ENCODE results near the gene LOC101059915.
"Not testable (repeated sequence)": the region's sequence is repeated elsewhere in the genome, so short reads cannot be mapped to it uniquely, and the experiment has no call there.

The LOC101059915 gene

DNA sequence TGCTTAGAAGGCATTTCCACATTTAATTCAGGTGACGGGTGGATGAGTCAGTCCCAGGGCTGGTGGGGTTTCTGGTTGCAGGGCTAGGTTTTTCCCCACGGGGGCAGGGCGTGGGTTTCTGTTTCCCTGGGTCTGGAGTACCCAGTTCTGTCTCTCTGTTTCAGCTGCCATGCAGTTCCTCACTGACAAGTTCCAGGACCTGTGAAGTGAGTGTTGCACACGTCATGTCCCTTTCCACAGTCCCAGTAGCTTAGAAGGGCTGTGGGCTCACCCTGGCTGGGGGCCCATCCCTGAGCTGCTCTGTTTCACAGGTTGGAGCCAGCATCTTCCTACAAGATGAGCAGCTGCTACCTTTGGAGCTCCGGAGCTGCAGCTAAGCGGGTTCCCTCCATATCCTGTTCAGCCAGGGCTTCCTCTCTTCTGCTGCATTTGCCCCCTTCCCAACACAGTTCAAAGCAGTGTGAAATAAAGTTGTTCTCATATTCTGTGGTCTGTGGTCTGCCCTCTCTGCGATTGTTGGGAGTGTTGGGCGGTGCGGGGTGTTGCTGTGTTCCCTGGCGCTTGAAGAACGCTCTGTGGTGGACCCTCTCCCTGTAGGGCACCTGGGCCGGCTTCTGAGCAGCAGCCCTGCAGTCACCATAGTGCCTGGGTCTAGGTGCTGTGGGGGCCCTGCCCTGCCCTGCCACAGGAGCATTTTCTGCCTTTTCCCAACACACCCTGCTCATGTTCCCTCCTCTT is 3.9 kb downstream of the LOC101059915 start:
- DNase-seq (ENCODE audit: low read depth in 4 of 4, low spot score in 2 of 4): no peak

DNA sequence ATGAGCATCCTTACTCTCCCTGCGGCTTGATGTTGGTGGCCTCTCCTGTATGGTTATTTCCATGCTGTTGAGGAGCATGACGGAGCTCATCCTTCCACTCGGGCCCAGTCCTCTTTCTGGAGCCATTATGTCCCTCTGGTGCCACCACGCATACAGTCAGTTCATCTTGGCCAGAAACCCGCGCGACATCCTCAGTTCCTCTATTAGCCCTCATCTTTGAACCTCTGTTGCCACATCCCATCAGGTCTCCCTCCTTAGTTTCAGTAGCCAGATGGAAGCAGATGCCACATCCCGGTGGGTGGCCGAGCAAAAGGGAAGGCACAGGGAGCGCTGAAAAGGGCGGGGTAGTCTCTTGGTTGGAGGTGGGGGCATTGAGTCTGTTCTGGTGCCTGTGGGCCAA is 4.6 kb downstream of the LOC101059915 start:
- DNase-seq (ENCODE audit: low read depth in 4 of 4, low spot score in 2 of 4): no peak

DNA sequence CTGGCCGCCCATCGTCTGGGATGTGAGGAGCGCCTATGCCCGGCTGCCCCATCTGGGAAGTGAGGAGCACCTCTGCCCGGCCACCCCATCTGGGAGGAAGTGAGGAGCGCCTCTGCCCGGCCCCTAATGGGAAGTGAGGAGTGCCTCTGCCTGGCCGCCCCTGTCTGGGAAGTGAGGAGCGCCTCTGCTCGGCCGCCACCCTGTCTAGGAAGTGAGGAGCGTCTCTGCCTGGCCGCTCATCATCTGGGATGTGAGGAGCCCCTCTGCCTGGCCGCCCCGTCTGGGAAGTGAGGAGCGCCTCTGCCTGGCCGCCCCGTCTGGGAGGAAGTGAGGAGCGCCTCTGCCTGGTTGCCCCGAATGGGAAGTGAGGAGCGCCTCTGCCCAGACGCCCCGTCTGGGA is 8.3 kb downstream of the LOC101059915 start:
- not testable (repeated sequence) for DNase-seq (ENCODE audit: low read depth in 4 of 4, low spot score in 2 of 4)

DNA sequence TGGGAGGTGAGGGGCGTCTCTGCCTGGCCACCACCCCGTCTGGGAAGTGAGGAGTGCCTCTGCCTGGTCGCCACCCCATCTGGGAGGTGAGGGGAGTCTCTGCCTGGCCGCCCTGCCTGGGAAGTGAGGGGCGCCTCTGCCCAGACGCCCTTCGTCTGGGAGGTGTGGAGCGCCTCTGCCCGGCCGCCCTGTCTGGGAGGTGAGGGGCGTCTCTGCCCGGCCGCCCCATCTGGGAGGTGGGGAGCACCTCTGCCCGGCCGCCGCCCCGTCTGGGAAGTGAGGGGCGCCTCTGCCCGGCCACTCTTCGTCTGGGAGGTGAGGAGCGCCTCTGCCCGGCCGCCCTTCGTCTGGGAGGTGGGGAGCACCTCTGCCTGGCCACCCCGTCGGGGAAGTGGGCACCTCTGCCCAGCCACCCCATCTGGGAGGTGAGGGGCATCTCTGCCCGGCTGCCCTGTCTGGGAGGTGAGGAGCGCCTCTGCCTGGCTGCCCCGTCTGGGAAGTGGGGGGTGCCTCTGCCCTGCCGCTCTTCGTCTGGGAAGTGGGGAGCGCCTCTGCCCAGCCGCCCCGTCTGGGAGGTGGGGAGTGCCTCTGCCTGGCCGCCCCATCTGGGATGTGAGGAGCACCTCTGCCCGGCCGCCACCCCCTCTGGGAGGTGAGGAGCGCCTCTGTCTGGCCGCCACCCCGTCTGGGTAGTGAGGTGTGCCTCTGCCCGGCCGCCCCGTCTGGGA is 8.9 kb downstream of the LOC101059915 start:
- not testable (repeated sequence) for DNase-seq (ENCODE audit: low read depth in 4 of 4, low spot score in 2 of 4)

DNA sequence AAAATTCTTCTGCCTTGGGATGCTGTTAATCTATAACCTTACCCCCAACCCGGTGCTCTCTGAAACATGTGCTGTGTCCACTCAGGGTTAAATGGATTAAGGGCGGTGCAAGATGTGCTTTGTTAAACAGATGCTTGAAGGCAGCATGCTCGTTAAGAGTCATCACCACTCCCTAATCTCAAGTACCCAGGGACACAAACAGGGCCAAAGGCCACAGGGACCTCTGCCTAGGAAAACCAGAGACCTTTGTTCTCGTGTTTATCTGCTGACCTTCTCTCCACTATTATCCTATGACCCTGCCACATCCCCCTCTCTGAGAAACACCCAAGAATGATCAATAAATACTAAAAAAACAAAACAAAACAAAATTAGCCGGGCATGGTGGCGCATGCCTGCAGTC is 9.8 kb downstream of the LOC101059915 start:
- DNase-seq (ENCODE audit: low read depth in 4 of 4, low spot score in 2 of 4): not testable (repeated sequence)

DNA sequence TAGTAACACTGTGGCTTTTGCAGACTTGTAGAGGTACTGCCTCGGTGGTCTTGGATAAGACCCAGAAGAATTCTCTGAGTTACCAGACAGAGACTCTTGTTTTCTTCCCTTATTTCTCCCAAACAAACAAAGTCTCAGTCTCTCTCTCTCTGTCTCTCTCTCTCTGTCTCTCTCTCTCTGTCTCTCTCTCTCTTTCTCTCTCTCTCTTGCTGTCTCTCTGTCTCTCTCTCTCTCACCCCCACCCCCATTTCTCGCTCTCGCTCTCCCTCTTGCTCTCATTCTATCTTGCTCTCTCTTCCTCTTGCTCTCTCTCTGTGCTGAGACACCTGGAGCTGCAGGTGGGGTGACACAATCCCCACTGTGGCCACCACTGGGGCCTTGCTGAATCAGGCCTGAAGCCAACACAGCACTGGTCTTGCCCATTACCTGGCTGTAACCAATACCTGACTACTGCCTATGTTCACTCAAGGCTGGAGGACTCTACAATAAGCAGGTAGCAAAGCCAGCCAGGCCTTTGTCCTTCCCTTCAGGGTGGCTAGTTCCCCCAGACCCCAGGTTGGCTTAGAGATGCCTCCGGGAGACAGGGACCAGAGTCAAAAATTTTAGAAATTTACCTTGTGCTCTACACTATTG is 12.3 kb downstream of the LOC101059915 start:
- no peak for DNase-seq (ENCODE audit: low read depth in 4 of 4, low spot score in 2 of 4)

DNA sequence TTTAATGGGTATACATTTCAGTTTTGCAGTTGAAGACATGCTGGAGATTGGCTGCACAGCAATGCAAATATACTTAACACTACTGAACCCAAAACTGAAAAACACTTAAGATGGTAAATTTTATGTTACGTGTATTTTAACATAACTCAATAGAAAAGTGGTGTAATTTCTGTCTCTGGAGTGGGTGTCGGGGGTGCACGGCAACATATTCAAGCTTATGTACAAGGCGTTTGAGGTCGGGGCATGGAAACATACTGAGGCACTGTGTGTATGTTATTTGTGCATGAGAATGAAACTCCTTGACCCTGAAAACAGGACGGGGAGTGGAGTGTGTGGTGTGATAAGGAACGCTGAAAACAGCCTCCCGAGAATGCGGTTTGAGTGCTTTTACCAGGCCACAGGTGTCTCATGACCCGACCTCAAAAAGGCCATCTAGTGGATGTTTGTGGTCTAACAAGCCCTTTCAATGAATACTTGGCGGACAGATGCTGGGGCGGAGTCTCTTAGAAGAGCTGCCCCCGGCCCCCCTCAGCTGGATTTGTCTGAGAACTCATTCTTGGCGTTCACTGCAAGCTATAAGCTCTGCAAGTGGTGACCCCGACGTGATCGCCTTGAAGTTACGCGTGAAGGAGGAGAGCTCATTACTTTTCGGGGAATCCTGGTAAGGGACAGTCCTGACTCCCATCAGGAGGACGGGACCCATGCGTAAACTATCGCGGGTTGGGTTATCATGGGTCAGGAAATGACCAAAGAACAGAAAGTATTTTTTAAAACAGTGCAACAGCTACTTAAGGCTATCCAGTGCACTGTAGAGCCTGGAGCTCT is 29.5 kb downstream of the LOC101059915 start:
- not testable (repeated sequence) for DNase-seq (ENCODE audit: low read depth in 4 of 4, low spot score in 2 of 4)

DNA sequence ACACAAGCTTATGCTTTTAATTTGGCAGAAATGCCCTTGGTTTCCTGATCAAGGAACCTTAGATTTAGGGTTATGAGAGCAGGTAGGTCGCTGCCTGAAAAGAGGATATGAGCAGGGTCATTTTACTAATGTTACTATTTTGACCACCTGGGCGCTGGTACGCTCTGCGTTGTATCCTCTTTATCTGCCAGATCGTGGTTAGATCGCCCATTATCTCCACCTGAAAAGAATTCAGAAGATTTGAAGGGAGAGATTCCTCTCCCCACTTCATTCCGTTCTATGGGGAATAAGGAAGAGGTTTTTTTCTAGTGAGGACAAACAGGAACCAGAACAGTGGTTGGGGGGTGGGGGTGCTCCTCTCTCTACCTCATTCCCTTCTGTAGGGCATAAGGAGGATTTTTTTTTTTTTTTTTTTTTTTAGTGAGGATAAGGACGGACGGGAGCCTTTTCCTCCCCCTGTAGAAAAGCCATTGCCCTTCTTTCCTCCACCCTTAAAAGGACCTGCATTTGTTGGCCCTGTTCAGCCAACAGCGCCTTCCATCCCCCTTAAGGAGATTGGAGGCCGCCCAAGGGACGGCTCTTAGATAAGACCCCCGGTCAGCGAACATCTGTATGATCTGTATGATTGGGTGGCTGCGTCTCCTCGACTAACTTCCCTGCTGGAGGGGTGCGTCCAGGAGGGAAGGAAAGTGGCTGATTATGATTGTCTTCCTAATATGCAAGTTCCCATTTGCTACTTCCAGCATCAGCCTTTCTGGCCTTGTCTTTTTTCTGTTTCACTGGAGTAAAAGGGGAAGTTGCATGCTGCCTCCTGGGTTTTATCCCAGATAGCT is 30.3 kb downstream of the LOC101059915 start:
- DNase-seq (ENCODE audit: low read depth in 4 of 4, low spot score in 2 of 4): not testable (repeated sequence)

DNA sequence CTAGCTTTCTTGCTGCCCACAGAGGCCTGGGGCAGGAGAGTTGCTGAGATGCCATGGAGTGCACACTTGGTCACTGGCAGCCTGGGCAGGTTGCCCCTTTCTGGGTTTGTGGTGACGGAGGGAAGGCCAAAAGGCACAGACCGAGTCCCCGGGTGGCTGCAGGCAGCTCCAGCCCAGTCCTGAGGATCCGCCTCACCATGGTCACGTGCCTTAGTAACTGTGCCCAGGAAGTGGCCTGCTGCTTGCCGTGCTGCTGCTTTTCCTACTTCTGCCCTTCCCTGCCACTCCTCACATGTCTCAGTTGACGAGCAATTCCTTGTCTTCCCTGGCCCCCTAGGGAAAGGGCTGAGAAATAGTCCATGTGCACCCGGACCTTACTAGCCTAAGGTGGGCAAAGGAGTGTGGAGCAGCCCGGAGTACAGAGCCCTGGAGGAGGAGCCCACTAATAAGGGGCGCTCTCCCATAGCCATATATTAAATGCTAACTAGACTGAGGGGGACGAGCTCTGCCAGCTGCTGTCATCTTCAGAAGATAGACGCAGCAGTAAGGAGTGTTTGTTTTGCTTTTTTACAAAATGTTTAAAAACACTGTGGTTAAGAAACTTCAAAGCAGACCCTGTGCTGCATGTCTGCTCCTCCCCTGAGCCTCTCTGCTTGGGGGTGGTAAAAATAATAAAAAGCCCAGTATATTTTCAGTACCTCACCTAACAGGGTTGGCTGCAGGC is 31.1 kb downstream of the LOC101059915 start:
- not testable (repeated sequence) for DNase-seq (ENCODE audit: low read depth in 4 of 4, low spot score in 2 of 4)

DNA sequence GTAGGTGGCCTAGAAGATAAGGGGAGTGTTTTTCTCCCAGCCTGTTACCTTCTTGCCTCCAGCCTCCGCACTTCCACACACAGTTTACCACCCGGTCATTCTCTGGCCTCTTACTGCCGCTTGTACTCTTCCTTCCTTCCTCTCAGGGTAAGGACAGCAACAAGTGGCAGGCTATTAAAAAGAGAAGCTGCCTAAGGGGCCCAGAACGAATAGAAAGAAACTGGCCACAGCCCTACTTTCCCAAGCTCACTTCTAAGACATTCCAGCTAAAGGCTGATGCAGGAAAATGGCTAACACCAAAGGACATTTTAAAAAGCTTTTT is 31.6 kb downstream of the LOC101059915 start:
- DNase-seq (ENCODE audit: low read depth in 4 of 4, low spot score in 2 of 4): not testable (repeated sequence)

DNA sequence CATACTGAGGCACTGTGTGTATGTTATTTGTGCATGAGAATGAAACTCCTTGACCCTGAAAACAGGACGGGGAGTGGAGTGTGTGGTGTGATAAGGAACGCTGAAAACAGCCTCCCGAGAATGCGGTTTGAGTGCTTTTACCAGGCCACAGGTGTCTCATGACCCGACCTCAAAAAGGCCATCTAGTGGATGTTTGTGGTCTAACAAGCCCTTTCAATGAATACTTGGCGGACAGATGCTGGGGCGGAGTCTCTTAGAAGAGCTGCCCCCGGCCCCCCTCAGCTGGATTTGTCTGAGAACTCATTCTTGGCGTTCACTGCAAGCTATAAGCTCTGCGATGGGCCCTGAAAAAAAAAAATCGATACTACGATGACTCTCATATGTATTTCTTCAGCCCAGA is 35.5 kb downstream of the LOC101059915 start:
- not testable (repeated sequence) for DNase-seq (ENCODE audit: low read depth in 4 of 4, low spot score in 2 of 4)

DNA sequence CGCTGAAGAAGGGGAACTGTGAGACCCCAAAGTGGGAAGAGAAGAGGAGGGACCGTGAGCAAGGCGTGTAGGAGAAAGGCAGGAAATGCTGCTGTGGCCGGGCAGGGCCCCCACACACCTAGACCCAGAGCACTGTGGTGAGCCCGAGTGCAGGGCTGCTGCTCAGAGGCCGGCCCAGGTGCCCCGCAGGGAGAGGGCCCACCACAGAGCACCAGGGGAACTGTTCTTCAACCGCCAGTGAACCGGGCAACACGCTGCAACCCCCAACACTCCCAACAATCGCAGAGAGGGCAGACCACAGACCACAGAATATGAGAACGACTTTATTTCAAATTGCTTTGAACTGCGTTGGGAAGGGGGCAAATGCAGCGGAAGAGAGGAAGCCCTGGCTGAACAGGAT is 46.7 kb downstream of the LOC101059915 start:
- not testable (repeated sequence) for DNase-seq (ENCODE audit: low read depth in 4 of 4, low spot score in 2 of 4)

DNA sequence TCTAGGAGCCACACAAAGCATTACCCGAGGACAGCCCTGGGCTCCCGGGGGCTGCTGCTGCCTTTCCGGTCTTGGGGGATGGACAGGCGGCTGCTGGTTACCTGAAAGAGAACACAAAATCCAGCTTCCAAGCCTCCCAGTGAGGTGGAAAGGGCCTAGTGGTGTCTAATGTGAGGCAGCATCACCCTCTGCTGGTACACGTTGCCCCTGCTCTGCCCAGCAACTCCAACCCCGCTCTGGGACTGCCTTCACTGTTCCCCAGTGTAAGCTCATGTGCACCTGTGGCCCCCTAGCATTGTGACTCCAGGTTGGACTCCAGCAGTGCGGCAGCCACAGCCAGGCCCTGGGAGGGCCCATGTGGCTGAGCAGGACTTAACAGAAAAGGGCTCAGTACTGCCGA is 48.2 kb downstream of the LOC101059915 start:
- DNase-seq (ENCODE audit: low read depth in 4 of 4, low spot score in 2 of 4): not testable (repeated sequence)

DNA sequence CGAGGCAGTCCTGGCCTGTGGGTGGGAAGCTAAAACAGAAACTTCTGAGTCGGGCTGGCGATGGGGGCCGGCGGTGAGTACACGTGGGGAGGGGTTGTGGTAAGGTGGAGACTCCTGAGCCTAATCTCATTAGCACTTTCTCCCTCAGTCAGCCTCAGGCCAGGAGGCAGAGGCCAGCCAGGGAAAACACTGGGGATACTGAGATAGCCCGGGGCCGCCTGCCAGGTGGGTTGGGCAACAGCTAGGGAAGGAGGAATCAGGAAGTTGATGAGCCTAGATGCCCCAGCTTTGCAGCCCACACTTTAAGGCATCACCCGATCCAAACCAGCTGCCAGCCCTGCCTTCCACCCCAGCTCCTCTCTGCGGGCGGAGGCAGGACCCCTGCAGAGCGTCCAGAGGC is 49.0 kb downstream of the LOC101059915 start:
- DNase-seq (ENCODE audit: low read depth in 4 of 4, low spot score in 2 of 4): not testable (repeated sequence)

DNA sequence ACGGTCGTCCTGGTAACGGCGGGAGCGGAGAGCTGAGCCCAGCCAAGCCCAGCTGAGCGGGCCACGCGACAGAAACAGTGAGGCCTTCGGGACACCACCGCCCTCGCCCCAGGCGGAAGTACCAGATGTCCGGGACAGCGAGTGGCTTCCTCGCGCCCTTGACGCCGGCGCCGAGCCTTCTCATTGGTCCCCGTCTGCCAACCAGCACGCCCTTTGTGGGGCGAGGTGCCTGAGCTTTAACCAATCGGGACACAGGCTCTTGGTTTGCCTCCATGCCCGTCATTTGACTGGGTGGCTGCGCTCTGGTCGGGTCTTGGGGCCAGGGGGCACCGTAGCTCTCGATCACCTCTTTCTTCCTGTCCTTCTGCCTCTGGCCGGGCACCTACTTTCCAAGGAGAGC is 50.8 kb downstream of the LOC101059915 start, which contains the start of gene CXorf49:
TSS of gene CXorf49 (minus strand) at position 101 of the 400 bp plus-strand sequence. CDS start 134 bp downstream, outside the sequence.
- DNase-seq (ENCODE audit: low read depth in 4 of 4, low spot score in 2 of 4): not testable (repeated sequence)

DNA sequence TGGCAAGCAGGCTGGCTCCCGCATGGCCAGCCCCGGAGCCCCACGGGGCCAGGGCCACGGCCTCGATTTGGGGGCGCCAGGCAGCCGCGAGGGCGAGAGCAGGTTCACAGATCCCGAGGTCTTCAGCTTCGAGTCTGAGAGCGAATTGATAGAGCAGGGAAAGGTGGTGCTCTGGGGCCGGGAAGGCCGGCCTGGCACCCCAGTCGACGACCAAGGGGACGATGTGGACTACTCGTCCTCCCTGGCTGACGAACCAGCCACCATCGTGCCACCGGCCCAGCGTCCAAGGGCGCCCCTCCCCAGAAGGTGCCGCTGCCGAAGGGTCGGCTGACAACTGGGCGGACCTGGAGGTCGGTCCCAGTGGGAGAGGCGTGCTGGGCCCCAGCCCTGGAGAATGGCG is 51.8 kb downstream of the LOC101059915 start:
- DNase-seq (ENCODE audit: low read depth in 4 of 4, low spot score in 2 of 4): not testable (repeated sequence)

DNA sequence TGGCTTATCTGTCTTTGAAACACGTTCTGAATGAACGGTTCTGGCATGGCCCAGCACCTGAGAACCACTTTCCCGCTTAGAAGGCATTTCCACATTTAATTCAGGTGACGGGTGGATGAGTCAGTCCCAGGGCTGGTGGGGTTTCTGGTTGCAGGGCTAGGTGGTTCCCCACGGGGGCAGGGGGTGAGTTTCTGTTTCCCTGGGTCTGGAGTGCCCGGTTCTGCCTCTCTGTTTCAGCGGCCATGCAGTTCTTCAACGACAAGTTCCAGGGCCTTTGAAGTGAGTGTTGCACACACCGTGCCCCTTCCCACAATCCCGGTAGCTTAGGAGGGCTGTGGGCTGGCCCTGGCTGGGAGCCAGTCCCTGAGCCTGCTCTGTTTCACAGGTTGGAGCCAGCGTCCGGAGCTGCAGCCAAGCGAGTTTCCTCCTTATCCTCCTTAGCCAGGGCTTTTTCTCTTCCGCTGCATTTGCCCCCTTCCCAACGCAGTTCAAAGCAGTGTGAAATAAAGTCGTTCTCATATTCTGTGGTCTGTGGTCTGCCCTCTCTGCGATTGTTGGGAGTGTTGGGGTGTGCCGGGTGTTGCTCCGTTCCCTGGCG is 53.0 kb downstream of the LOC101059915 start:
- DNase-seq (ENCODE audit: low read depth in 4 of 4, low spot score in 2 of 4): not testable (repeated sequence)

All from left renal cortex interstitium (tissue), 4 donors.